Measurements from ENCODE around the gene BAD.

DNA sequence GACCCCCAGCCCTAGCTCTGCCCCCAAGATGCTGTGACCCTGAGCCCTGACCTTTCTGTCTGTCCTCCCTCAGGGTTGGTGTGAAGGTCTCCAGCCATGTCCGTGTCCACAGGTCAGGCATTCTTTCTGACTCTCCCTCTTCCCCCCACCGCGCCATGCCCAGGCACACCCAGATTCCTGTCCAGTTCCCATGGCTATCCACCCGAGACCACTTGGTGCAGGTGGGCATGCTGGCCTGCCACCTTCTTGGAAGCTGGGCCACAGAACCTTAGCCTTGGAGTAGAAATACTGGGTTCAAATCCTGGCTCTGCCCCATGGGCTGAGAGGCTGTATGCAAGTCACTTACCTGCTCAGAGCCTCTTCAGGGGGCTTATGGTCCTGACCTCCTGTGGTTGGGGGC is 35.4 kb downstream of the BAD start:
- TF ChIP-seq POLR2A (IDR thresholded peaks at IDR 0.05), result no peak
- TF ChIP-seq, protein P1, sequence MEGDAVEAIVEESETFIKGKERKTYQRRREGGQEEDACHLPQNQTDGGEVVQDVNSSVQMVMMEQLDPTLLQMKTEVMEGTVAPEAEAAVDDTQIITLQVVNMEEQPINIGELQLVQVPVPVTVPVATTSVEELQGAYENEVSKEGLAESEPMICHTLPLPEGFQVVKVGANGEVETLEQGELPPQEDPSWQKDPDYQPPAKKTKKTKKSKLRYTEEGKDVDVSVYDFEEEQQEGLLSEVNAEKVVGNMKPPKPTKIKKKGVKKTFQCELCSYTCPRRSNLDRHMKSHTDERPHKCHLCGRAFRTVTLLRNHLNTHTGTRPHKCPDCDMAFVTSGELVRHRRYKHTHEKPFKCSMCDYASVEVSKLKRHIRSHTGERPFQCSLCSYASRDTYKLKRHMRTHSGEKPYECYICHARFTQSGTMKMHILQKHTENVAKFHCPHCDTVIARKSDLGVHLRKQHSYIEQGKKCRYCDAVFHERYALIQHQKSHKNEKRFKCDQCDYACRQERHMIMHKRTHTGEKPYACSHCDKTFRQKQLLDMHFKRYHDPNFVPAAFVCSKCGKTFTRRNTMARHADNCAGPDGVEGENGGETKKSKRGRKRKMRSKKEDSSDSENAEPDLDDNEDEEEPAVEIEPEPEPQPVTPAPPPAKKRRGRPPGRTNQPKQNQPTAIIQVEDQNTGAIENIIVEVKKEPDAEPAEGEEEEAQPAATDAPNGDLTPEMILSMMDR (IDR thresholded peaks at IDR 0.05), result no peak

All from heart left ventricle (tissue), 13 donors.